Ammon's horn (tissue), 1 donor: ENCODE data around the gene CHD9.
"Not testable (repeated sequence)": the region's sequence is repeated elsewhere in the genome, so short reads cannot be mapped to it uniquely, and the experiment has no call there.

Experiments used
- DNase-seq: peaks from one replicate; pipeline ENCODE4 v3.0.0-alpha.2; 2016; ENCODE audit warnings: low spot score

CHD9 gene

DNA sequence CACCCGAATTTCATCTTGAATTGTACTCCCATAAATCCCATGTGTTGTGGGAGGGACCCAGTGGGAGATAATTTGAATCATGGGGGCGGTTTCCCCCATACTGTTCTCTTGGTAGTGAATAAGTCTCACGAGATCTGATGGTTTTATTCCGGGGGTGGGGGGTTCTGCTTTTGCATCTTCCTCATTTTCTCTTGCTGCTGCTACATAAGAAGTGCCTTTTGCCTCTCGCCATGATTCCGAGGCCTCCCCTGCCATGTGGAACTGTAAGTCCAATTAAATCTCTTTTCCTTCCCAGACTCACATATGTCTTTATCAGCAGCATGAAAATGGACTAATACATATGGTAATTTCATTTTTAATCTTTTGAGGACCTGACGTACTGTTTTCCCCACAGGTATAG, 20.7 kb downstream of the CHD9 start:
- DNase-seq, result not testable (repeated sequence)

DNA sequence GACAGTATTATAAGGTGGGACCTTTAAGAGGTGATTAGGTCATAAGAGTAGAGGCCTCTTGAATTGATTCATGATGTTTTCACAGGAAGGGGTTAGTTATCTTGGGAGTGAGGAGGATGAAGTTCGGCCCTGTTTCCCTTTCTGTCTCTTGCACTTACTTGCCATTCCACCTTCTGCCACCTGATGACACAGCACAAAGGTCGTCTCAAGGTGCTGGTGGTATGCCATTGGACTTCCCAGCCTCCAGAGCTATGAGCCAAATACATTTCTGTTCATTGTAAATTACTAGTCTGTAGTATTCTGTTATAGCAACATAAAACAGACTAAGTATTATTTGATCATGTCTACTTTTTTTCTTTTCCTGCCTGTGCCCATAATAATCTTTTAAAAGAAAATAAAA, 23.5 kb downstream of the CHD9 start:
- no peak for DNase-seq

DNA sequence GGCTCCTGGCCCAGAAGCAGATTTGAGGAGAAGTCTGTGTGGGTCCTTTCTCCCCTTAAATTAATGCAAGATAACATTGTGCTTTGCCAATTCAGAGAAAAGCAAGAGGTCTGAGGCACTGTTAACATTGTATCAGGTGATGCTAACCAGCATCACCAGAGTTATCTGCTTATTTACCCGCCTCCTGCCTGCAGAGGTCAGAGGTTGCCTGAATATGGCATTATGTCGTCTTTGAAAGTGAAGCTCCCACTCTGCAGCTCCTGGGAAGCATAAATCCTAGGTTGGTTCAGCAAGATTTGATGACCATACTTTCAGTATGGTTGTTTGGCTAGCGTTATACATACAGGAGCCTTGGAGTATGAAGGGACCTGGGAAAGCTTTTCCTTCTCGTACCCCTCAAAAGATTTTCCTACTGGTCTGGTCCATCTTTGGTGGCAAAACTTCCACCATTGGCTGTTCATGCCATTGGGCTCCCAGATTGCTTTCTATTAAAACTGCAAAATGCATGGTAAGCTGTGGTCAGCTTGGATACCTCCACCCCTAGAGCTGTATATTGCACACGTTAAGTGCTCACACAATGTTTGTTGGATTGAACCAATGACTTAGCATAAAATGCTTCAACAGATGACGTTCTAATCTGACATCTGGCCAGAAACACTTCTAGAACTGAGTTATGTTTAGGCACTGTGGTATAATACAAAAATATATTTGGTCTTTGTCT, 24.1 kb downstream of the CHD9 start:
- no peak for DNase-seq

DNA sequence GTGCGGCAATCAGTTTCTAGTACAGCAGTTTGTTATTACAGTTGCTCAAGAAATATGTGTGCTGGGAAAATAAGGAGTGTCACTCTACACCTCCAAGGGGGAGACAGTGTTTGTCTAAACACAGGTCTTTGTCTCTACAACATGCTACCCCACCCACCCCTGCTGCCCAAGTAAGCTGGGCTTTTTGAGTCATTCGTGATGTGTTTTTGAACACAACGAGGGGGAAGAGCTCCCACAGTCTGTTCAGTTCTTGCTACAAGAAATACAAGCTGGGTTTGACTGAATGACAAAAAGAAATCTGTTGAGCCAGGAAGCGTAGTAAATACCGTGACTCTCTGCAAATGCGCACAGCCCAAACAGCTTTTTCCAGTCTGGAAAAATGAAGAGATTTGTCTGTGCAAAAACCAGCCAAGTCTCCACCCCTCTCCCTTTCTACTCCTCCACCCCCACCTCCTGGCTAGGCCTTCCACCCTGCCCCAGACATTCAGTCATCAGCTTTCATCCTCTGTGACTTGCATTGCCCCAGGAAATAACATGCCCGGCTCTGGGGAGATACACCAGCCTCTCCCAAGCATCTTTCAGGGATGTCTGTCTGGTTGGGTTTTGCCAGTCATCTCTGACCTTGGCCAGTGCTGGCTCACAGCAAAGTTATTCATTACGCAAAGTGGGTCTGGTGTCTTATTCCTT, 25.7 kb downstream of the CHD9 start:
- peak; percentile 57 for DNase-seq

DNA sequence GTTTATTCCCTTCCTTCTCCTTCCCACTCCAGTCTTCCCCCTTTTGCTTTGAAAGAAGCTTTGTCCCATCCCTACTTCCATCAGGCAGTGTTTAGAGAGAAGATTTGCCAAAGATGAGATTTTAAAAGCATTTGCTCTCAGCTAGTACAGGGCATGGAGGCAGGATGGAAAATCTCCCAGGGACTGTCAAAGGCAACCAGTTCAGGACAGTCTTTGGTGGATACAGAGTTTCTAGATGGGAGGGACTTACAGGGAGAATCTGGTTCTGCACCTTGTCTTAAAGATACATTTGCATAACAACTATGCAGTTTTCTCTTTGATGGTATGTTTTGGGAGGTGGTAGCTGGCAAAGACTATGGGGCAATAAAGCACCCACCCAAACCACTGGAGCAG, 26.2 kb downstream of the CHD9 start:
- no peak for DNase-seq

DNA sequence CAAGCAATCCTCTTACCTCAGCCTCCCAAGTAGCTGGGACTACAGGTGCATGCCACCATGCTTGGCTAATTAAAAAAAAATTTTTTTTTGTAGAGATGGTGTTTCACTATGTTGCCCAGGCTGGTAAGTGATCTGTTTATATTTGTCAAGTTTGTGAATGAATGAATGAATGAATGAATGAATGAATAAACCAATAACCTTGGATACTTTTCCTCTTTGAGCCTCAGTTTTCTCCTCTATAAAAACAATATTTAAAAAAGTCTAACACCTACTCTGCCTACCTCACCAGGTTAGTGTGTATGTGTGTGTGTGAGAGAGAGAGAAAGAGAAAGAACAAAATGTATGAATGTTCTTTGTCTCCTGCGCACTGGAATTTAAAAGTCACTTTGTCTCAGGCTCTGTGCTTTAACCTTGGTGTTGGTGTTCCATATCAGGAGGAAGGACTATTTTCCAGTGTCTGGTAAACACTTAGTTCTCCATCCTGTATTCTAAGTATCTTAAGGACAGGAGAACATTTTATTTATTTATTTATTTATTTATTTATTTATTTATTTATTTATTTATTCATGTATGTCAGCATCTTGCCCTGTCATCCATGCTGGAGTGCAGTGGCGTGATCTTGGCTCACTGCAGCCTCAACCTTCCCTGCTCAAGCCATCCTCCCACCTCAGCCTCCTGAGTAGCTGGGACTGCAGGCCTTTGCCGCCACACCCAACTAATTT, 27.1 kb downstream of the CHD9 start:
- DNase-seq, result no peak

DNA sequence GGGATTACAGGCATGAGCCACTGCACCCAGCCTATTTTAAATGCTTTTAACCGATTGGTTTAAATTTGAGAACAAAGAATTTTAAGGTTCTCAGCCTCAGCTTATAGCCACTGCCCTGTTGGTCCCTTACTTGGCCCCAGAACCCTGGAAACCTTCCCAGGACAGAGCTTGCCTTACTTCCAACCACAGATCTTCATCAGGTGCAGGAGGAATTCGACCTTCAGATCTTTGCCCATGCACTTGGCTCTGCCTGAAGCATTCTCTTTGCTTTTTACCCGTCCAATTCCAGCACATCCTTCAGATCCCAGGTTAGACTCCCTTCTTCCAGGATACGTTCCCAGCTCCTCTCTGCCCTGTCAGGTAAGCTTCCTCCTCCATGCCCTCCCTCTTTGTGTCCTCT, 27.7 kb downstream of the CHD9 start:
- DNase-seq, result no peak

DNA sequence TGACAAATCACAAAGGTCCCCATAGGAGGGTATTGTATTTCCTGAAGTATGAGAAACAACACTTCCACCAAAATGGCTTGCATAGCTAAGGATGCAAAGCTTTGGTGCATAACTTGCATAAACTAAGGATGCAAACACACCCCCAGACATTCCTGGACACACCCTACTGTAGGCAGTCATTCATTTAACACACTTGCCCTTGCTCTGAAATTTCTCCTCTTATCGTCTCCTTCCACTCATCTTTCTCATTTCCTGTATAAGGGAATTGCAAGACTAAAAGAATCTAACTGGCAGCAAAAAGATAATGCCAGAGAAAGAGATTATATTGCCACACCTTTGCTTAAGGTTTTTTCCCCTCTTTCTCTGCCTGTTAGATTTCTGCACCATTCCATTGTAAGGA, 28.3 kb downstream of the CHD9 start:
- DNase-seq, result no peak

DNA sequence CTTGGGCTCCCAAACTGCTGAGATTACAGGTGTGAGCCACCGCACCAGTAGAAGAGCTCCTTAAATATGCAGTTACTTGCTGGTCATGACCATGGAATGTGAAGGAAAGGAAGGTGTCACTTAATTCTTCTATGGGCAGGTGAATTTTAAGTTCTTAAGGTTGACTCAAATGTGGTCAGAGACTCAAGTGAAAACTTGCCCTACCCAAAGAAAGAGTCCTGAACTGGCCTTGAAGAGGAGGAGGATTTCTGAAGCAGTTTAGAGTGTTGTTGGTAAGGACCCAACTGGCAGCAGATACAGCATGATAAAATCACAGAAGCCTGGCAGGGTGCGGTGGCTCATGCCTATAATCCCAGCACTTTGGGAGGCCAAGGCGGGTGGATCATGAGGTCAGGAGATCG, 29.4 kb downstream of the CHD9 start:
- no peak for DNase-seq

DNA sequence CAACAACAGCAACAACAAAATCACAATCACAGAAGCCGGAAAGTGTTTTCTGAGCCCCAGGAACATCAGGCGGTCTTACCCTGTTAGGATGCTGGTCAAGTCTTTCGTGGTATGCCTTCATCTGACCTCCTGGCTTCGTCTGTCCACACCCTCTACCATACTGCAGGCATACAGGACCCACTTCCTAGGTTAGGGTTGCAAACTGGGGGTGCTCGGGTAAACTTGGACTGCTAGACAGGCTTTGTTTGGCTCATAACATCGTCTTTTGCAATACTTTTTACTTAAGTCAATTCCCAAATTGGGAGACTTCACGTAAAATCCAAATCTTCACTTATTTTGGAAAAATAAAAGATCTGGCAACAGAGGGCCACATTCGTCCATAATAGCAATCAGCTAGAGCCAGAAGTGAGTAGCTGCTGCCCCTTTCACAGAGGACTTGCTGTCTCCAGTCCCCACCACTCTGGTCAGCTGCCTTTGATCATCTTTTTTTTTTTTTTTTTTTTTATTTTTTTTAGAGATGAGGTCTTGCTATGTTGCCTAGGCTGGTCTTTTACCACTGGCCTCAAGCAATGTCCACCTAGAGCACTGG, 30.0 kb downstream of the CHD9 start:
- no peak for DNase-seq

DNA sequence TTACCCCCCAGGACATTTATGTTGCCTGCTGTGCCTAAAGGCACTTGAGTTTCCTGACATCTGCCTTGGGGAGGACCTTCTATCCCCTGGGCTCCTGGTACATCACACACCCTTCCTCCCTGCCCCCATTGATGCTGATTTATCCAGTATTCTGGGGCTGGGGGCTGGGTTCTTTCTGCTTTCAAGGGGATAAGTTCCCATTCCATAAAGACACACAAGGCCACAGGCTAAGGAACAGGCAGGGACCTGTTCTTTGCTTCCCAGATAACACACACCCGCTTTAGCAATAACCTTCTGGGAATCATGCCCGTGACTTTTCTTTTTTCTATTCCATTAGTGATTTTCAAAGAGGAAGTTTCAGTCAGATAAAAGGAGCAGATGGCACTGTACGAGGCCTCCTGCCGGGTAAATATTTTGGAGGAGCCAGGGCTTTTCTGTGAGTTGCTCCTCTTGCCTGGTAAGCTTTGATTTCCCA, 30.6 kb downstream of the CHD9 start:
- no peak for DNase-seq

DNA sequence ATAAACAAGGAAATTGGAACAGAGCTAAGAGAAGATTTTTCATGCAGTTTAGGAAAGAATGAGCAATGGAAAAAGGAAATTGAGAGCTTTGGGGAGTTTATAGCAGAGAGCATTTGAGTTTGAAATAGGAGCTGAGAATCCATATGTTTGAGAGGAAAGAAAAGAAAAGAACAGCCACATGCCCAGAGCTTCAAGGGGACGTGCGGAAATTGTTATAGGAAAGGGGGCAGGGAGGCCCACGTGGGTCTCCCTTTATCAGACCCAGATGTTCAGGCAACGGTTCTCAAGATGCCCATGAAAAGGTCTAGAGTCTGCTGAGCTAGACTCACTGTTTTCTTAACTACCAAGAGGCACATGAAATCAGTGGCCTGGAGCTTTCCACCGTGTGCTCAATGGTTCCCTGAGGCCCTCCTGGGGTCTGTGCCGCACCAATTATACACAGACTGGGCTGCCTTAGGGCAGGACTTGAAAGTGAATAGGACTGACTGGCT, 31.2 kb downstream of the CHD9 start:
- DNase-seq, result no peak

DNA sequence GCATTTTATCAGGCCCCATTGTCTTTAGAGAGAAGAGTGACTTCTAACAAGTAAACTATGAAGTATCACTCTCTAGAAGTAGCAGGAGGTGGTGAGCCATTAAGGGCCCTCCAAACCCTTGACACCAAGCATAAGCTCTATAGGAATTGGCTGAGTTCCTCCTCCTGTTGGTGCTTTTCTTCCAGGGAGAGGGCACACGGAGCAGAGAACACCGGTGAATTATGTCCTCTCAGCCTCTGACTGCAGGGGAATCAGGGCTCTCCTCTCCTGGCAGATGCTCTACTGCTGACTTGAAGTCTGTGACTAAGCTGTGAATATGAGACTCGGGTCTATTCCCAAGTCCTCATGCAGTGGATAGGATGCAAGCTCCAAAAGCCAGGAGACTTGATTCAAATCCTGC, 32.3 kb downstream of the CHD9 start:
- no peak for DNase-seq

DNA sequence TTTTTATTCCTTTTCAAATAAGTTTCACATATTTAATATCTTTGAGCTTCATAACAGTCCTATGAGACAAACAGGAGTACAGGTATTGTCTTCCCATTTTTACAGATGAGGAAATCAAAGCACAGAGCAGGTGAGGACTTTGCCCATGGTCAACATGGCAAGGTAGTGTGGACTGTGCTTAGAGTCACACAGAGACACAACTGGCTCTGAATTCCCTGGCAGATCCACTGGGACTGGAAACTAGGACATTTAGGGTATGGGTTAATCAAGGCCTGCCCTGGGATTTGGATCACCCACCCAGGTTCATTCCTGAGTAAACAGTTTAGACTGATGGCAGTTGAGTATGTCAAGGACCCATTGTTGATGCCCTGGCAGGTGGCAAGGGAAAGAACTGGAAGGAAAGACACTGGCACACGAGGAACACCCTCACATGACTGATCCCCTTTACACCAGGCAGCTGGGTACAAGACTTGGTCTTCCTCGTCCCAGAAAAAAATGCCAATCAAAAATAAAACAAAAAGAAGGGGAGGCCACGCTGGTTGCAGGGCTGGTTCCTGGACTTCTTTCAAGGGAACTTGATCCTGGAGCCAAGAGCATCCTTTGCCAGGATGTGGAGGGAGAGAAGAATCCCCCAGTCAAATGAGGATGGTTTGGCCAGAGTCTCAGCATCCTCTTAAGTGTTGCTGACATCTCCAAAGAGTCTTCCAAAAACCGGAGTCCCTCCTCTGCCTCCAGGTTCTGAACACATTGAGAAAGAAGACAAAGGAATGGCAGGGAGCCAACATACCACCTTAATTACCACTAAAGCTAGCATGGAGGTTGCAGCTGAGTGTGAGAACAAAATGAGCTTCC, 34.9 kb downstream of the CHD9 start:
- peak; percentile 61 for DNase-seq

DNA sequence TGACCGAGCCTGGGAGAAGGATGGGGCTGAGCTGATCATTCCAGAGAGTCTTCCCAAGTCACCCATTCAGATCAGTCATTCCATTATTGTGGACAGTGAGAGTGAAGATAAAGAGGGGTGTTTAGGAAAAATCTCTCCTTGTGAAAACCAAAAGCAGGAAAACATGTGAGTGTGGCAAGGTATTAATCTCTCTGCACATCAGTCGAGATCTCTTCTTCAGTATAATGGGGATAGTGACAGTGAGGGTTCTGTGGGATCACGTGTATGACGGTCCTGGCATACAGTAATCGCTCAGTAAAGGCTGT, 35.4 kb downstream of the CHD9 start:
- DNase-seq, result no peak

DNA sequence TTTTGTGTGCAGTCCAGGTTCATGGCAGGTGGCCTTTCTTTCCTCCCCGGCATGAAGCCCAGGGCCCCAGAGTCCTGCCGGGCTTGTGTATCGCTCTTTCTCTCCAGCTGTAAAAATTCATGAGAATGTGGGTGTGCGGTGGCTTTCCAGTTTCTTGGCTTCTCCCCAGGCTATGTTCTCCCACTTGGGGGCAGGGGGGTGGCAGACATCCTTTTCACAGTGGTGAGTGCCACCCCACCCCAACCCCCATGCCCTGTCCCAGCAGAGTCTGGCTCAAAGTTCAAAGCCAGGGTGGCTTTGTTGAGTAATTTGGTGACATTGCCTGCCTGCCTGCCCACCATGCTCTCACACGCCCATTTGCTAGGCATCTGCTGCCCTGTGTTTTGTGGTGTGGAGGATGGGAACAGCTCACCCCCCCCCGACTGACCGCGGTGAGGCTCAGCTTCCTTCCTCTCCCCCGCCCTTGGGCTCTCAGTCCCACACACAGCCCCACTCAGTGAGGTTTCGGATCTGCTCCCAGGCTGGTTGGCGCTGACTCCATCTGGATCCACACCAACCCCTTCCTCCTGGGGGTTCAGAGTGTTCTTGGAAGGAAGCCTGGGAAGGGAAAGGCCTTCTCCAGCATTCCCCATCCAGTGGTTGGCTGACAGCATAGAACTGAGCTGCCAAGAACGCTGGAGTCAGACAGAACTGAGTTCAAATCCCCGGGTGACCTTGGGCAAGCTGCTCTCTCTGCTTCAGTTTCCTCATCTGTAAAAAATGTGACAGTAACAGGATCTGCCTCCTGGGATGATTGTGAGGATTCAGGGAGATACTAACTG, 36.0 kb downstream of the CHD9 start:
- peak; percentile 93 for DNase-seq

DNA sequence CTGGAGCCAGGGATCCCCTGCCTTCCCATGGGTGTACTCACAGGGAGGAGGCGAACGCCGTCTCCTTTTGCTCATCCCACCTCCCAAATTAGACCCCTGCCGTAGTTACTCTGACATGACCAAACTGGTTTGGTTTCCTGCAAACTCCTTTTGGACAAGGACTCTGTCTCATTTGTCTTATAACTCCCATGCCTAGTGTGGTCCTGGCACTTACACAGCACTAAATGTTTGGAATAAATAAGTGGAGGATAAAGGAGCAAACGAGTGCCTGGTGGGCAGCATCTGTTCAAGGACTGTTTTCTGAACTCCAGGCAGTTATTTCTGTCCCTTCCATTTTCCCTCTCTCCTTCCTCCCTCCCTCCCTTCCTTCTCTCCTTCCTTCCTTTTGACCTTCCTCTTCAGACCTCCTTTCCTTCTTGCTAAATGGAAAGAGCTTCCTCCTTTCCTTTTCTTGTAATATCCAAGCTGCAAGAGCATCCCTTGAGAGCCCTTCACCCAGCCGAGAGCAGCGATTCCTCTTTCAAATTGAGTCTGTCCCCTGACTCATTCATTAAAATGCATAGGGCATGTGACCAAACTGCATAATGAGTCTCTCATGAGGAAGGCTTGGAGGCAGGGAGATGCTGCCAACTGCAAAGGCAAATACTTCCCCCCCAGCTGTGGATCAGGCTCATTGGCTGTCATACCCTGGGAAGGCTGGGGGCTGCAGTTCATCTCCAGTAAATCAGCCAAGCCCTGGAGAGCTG, 36.8 kb downstream of the CHD9 start:
- DNase-seq, result peak; percentile 95

DNA sequence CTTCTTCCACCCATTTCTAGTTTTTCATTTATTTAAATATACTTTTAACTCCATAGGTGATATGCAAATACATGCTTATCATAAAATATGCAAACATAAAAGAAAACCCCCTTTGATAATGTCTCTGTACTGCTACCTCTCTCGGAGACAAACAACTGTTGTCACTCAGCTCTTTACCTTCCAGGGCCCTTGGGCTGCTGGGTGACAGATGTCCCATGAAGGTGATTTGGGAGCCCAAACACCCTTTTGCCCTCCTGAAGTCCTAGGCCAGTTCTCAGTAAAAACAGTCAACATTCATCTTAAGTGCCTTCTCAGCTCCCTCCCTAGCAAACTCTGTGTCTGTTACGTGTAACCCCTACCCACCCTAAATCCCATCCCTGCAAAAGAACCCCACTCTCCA, 37.5 kb downstream of the CHD9 start:
- DNase-seq, result no peak

DNA sequence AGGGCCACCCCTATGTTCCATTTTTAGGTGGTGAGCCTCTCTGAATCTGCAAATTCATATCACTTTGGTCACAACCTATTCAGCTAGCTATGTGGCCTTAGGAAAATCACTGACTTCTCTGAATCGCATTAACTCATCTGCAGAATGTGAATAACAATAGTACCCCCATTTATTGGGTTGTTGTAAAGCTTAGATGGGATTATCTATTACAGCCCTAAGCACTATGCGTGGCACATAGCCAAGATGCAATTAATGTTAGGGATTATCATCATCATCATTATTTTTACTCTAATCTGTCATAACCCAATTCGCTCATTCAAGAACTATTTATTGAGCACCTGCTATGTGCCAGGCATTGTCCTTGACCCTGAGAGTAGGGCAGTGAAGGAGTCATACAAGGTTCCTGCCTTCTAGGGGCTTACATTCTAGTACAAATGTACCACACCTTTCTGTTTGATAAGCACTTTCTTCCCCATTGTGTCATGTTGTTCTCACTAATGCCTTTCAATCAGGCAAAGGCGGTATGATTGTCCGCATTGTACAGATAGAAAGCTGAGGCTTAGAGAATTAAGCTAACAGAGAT, 38.5 kb downstream of the CHD9 start:
- no peak for DNase-seq
